GM18867 (cell line): ENCODE results near the gene PPP2R2B.
A peak's percentile ranks its signal among the peaks of the same experiment; 100 is the strongest.

Source experiments
- ATAC-seq: cut with Tn5 transposase; IDR thresholded peaks from one replicate; pipeline ENCODE4 v1.9.1; 2021; ENCODE audit warnings: mild to moderate bottlenecking, moderate library complexity; ENCODE audit not compliant: unreplicated experiment

The PPP2R2B gene

GRCh38 chr5:146888351-146888978 is 9.9 kb upstream of the PPP2R2B start:
- no peak for ATAC-seq

DNA sequence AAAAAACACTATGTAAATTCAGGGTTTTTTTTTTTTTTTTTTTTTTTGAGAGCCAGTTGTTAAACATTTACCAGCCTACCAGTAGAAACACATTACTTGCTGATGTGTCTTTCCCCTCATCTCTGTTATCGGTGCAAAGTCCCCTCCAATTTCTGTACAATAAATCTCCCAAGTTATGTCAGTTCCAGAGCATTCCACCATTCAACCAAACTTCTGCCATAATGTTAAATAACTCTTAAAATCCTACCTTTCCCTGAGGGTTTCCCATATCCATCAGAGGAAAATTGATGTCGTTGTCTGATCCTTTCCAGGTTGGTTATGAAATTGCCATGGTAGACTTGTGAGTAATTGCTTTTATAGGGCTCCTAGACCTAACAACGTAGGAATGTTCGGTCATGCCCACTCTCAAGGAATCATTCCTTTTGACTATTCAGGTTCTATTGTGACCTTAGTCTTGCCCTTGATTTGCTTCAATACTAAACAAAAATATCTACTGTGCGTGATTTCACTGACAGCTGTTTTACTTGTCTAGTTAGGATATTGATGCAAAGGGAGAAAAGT is 5.6 kb upstream of the PPP2R2B start:
- ATAC-seq, result no peak

DNA sequence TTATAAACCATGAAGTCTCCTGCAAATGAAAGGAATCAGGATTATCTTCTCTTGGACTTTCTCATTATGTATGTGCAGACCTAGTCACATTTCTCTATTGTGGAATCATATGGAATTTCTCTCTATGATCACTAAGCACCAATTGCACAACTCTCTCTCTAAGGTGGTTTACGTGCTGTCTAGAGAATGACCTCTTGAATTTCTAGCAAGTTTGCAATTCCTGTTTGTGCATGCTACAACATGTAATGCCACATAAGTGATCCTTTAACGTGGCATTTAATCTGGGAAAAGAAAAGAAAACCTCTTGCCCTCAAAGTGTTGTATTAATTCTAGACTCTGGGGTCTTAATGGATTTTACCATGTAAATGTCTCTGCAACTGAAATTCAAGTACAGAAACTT is 5.0 kb upstream of the PPP2R2B start:
- no peak for ATAC-seq

DNA sequence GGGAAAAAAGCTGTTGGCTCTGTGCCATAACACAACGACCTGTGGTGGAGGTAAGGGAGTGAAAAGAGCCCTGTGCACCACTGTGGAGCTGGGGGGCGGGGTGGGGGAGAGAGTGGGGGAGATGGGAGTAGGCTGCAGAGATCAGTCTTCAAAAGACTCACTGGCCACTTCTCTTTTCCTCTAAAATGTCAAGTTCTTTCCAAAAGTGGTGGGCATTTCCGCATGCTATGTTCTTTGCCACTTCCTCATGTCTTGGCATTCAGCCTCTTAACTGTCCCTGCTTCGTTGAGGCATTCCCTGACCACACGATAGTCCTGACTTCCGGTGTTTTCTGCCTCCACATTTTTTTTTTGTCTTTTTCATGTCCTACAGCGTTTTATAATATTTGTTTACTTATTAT is 2.4 kb upstream of the PPP2R2B start:
- ATAC-seq, result no peak

GRCh38 chr5:146877783-146878475 is 628 bp downstream of the PPP2R2B start:
- peak; percentile 22 for ATAC-seq

GRCh38 chr5:146877178-146877681 is 1.3 kb downstream of the PPP2R2B start:
- no peak for ATAC-seq

- no peak for ATAC-seq
Measured at GRCh38 chr5:146873186-146873917, 5.2 kb downstream of the PPP2R2B start.

DNA sequence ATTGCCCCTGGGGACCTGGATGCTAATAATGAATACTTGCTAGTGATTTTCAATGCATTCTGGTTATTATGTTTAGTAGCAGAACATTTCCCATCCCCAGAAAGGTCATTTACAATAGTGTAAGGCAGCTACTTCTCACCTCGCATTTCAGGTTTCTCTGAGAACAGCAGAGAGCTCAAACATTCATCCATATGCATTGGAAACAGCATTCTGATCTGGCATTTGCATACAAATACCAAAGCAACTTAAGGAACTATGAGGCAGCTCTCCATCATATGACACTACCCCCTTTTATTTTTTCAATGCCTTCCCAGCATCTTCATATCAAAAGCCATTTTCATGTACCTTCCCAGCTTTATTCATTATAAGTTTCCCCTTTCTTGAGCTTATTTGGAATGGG is 6.4 kb downstream of the PPP2R2B start:
- ATAC-seq, result no peak

- no peak for ATAC-seq
Measured at GRCh38 chr5:146867996-146868708, 10.4 kb downstream of the PPP2R2B start.

DNA sequence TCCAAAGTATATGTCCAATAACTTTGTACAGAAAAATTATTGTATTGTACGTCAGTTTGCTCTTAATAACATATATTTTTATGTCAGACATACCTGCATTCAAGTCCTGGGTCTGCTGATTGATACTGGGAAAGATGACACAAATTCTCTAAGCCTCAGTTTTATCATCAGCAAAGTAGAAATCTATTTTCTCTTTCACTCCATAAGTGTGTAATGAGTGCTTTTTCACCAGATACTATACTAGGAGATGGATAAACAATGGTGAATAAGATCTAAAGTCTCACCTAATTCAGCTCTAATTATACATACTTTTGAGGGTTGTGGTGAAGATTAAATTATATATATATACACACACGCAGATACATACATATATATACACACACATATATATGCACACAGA is 12.3 kb downstream of the PPP2R2B start:
- no peak for ATAC-seq

- ATAC-seq, result no peak
Measured at GRCh38 chr5:146862641-146863040, 15.9 kb downstream of the PPP2R2B start.

- no peak for ATAC-seq
Measured at GRCh38 chr5:146860213-146860893, 18.2 kb downstream of the PPP2R2B start.

DNA sequence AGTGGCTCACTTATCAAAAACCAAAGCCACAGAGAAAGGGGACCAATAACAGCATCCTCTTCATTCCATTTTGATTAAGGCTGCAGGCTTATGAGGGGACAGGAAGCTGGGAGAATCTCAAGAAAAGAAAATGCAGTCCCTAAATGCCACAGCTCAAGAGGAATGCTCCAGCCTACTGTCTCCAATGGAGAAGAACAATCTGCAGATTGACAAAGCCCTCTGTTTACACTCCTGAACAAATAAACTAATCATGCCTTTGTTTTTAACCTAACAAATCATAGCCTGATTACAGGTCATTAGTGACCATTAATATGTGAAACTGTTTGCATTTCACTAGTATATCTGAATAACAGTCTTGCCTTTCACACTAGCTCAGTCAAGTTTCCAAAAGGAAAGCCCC is 26.5 kb downstream of the PPP2R2B start:
- ATAC-seq, result no peak

DNA sequence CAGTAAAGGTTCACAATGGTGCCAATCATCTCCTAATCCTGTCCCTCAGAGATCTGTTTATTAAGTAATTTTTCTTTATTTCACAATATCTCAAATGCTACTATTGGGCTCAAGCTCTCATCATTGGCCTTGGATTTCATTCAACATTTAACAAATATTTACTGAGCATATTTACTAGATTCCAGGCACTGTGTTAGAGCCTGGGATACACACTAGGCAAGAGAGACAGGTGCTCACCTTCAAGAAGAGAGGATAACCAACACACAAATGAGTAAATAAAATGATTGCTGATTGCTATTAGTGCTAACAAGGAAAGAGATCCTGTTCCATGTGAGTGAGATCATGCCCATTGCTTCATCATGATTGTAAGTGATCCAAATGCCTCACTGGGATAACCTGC is 27.4 kb downstream of the PPP2R2B start:
- ATAC-seq, result no peak

DNA sequence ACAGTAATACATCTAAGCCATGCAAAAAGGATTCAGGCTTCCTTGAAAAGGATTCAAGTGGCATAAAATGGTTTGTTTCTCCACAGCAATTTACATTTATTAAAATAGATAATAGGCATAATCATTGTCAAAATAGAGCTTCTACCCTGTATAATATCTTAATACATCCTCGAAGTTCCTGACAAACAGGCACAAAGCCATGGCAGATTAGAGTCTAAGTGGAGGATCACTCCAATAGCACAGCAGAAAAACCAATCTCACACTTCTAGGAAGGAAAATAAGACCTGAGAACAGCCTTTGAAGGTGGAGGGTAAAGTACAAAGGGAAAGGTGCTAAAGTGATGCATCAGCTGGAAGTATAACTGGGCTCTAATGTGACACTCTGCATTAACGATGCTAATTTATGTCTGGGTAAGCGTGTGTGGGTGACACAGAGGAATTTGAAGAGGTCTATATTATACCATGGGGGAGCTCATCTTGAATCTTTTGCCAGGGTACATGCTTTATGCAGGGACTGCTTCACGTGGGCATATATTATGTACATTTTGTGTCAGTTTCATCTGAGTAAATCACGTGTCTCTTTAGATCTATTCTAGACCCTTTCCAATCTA is 28.8 kb downstream of the PPP2R2B start:
- ATAC-seq, result no peak

DNA sequence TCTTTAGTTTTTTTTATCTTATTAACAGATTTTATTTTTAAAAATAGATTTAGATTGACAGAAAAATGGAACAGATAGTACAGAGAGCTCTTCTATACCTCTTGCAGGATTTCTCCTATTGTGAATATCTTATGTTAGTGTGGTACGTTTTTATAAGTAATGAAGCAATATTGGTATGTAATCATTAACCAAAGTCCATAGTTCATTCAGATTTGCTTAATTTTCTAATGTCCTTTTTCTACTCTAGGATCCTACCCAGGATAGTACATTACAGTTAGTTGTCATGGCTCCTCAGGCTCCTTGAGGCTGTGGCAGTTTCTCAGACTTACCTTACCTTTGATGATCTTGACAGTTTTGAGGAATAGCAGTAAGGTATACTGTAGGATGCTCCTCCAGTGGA is 30.4 kb downstream of the PPP2R2B start:
- ATAC-seq, result no peak

GRCh38 chr5:146840016-146840415 is 38.5 kb downstream of the PPP2R2B start:
- ATAC-seq, result no peak

DNA sequence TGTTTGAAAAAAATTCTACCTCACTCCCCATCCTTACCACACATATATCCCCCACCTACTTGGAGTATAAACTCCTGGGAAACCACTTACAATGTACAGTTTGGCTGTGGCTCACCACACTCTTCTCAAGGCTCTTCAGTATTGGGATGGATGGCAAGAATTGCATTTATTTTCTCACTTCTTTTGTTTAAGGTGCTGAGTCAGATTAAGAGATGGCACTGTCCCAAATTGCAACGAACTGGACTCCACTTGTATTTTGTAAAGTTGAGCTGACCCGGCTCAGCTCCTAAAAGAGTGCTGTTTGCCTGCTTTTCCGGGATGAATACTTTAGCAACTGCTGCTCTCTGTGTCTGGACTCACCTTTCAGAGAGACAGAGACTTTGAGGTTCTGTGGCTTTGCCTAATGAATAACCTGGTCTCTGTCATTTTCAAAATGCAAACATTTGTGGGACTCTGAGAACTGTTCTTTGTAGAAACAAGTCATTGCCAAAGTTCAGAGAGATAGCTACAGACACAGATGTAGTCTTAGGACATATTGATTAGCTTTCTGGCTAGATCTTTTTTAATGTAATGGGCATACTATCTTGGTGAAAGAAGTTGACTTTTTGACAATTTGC is 42.2 kb downstream of the PPP2R2B start:
- no peak for ATAC-seq

DNA sequence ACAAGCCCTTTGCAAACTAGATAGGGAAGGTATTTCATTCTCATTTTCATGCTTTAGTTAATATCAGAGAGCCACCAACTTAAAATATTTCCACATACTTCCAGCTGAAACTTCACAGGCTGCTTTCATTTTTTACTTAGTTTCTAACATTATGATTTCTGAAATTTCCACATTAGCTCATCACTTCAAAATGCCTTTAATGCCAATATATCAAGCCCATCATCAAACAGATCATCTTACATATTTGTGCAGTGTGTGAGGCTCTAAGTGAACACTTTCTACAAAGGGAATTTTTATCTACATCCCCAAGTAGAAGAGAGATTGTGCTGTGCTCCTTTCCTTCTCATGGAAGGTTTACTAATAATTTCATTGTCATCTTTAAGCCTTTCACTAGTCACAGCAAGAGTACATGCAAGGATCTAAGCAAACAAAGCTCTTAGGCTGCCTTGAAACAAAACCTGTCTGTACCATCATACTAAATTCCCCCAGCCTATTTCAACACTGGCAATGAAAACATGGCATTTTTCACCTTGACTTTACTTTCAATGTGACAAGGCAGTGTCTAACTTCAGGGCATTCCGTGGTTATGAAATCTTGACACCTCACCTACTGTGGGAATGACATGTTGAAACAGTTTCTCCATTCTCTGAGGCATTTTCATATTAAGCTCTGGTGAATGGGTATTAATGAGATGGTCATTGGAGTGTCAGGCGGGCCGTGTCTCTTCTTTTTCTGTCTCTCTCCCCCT is 45.4 kb downstream of the PPP2R2B start:
- ATAC-seq, result no peak
